ENCODE measurements around the gene CTAGE9. TPM values are rescaled to one million over a fixed set of nuclear protein-coding genes. Genes with fewer than 3 reads are reported as not detected.
"Not testable (repeated sequence)": the region's sequence is repeated elsewhere in the genome, so short reads cannot be mapped to it uniquely, and the experiment has no call there.

Gene CTAGE9, protein sequence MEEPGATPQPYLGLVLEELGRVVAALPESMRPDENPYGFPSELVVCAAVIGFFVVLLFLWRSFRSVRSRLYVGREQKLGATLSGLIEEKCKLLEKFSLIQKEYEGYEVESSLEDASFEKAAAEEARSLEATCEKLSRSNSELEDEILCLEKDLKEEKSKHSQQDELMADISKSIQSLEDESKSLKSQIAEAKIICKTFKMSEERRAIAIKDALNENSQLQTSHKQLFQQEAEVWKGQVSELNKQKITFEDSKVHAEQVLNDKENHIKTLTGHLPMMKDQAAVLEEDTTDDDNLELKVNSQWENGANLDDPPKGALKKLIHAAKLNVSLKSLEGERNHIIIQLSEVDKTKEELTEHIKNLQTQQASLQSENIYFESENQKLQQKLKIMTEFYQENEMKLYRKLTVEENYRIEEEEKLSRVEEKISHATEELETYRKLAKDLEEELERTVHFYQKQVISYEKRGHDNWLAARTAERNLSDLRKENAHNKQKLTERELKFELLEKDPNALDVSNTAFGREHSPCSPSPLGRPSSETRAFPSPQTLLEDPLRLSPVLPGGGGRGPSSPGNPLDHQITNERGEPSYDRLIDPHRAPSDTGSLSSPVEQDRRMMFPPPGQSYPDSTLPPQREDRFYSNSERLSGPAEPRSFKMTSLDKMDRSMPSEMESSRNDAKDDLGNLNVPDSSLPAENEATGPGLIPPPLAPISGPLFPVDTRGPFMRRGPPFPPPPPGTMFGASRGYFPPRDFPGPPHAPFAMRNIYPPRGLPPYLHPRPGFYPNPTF
- polyA plus RNA-seq (2013) = 0.04 TPM

GRCh38 chr6:131710917-131711316, at the start of gene CTAGE9:
TSS of gene CTAGE9 (minus strand) at chr6:131711017. CDS start at chr6:131711017, 0 bp downstream.
- CTCF ChIA-PET; H3K27me3 ChIP-seq (replicated peaks in 2 of 5; ENCODE audit: control insufficient read depth in 4 of 5, insufficient read depth in 5 of 5, low read length in 4 of 5); H3K27ac ChIP-seq (ENCODE audit: insufficient read depth in 1 of 2, low read depth in 1 of 2, low read length in 2 of 2, poor library complexity in 1 of 2, severe bottlenecking in 2 of 2); H3K36me3 ChIP-seq (ENCODE audit: control insufficient read depth in 4 of 4, insufficient read depth in 4 of 4, low read length in 3 of 4); H3K4me3 ChIP-seq (ENCODE audit: control insufficient read depth in 1 of 7, extremely low read depth in 1 of 7, insufficient read depth in 4 of 7, low read depth in 2 of 7, low read length in 6 of 7); H3K4me1 ChIP-seq (ENCODE audit: control extremely low read depth in 1 of 4, control insufficient read depth in 4 of 4, insufficient read depth in 4 of 4, low read length in 3 of 4); POLR2A ChIA-PET; DNase-seq; H3K9me3 ChIP-seq (ENCODE audit: control extremely low read depth in 1 of 5, control insufficient read depth in 4 of 5, insufficient read depth in 2 of 5, low read depth in 1 of 5, low read length in 4 of 5): not testable (repeated sequence)
- WGBS (ENCODE audit: insufficient coverage) = no CpG with 5 or more reads among the region's 18 CpGs

GRCh38 chr6:131758920-131759319, 48.1 kb upstream of the CTAGE9 start:
- Histone ChIP-seq H3K27me3 (replicated peaks in 2 of 5; ENCODE audit: control insufficient read depth in 4 of 5, insufficient read depth in 5 of 5, low read length in 4 of 5) (peaks cover 0 to 17% (median 3%) of the 10 kb centered on the region in 5 experiments), H3K4me3 (ENCODE audit: control insufficient read depth in 1 of 7, extremely low read depth in 1 of 7, insufficient read depth in 4 of 7, low read depth in 2 of 7, low read length in 6 of 7) (no peak overlapping the region), H3K4me1 (ENCODE audit: control extremely low read depth in 1 of 4, control insufficient read depth in 4 of 4, insufficient read depth in 4 of 4, low read length in 3 of 4) (no peaks in the 10 kb centered on the region), H3K36me3 (ENCODE audit: control insufficient read depth in 4 of 4, insufficient read depth in 4 of 4, low read length in 3 of 4) (no peaks in the 10 kb centered on the region), H3K27ac (ENCODE audit: insufficient read depth in 1 of 2, low read depth in 1 of 2, low read length in 2 of 2, poor library complexity in 1 of 2, severe bottlenecking in 2 of 2) (no peak overlapping the region), H3K9me3 (ENCODE audit: control extremely low read depth in 1 of 5, control insufficient read depth in 4 of 5, insufficient read depth in 2 of 5, low read depth in 1 of 5, low read length in 4 of 5) (no peaks in the 10 kb centered on the region)
- POLR2A ChIA-PET = no interaction called here
- CTCF ChIA-PET = no interaction called here
- 100% methylated on average over 1 of the region's 4 CpGs for WGBS (ENCODE audit: insufficient coverage)
- DNase-seq = no peak

DNA sequence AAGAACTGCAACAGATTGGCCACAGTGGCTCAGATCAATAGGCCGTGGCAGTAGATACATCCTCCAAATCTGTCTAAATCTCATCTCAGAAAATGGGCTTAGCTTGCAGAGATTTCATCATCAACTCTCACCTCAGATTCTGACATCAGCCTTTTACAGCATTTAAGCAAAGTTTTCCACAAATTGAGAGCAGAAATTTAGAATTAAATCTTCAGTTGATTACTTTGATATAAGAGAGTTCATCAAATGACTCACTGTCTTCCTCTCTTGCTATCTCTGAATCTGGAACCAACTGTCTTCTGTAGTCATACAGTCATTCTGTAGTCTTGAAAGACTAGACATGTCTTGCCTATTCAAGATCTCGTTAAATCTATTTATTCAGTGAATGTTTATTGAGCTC, 45.2 kb upstream of the CTAGE9 start:
- Histone ChIP-seq H3K27ac (ENCODE audit: insufficient read depth in 1 of 2, low read depth in 1 of 2, low read length in 2 of 2, poor library complexity in 1 of 2, severe bottlenecking in 2 of 2) (no peak overlapping the region), H3K4me3 (ENCODE audit: control insufficient read depth in 1 of 7, extremely low read depth in 1 of 7, insufficient read depth in 4 of 7, low read depth in 2 of 7, low read length in 6 of 7) (no peak overlapping the region), H3K4me1 (ENCODE audit: control extremely low read depth in 1 of 4, control insufficient read depth in 4 of 4, insufficient read depth in 4 of 4, low read length in 3 of 4) (no peaks in the 10 kb centered on the region), H3K9me3 (ENCODE audit: control extremely low read depth in 1 of 5, control insufficient read depth in 4 of 5, insufficient read depth in 2 of 5, low read depth in 1 of 5, low read length in 4 of 5) (no peaks in the 10 kb centered on the region), H3K27me3 (replicated peaks in 2 of 5; ENCODE audit: control insufficient read depth in 4 of 5, insufficient read depth in 5 of 5, low read length in 4 of 5) (peaks cover 0 to 19% (median 3%) of the 10 kb centered on the region in 5 experiments), H3K36me3 (ENCODE audit: control insufficient read depth in 4 of 4, insufficient read depth in 4 of 4, low read length in 3 of 4) (no peaks in the 10 kb centered on the region)
- CTCF ChIA-PET = no interaction called here
- 100% methylated on average over 2 of the region's 2 CpGs for WGBS (ENCODE audit: insufficient coverage)
- POLR2A ChIA-PET = no interaction called here
- DNase-seq = no peak

- H3K4me3 ChIP-seq (ENCODE audit: control insufficient read depth in 1 of 7, extremely low read depth in 1 of 7, insufficient read depth in 4 of 7, low read depth in 2 of 7, low read length in 6 of 7) = no peak overlapping the region
- no peak overlapping the region for H3K27ac ChIP-seq (ENCODE audit: insufficient read depth in 1 of 2, low read depth in 1 of 2, low read length in 2 of 2, poor library complexity in 1 of 2, severe bottlenecking in 2 of 2)
- no peaks in the 10 kb centered on the region for H3K9me3 ChIP-seq (ENCODE audit: control extremely low read depth in 1 of 5, control insufficient read depth in 4 of 5, insufficient read depth in 2 of 5, low read depth in 1 of 5, low read length in 4 of 5)
- H3K4me1 ChIP-seq (ENCODE audit: control extremely low read depth in 1 of 4, control insufficient read depth in 4 of 4, insufficient read depth in 4 of 4, low read length in 3 of 4) = no peaks in the 10 kb centered on the region
- H3K27me3 ChIP-seq (replicated peaks in 2 of 5; ENCODE audit: control insufficient read depth in 4 of 5, insufficient read depth in 5 of 5, low read length in 4 of 5) = peaks cover 0 to 19% (median 3%) of the 10 kb centered on the region in 5 experiments
- 100% methylated on average over 3 of the region's 3 CpGs for WGBS (ENCODE audit: insufficient coverage)
- ChIA-PET CTCF (no interaction called here), POLR2A (no interaction called here)
- H3K36me3 ChIP-seq (ENCODE audit: control insufficient read depth in 4 of 4, insufficient read depth in 4 of 4, low read length in 3 of 4) = no peaks in the 10 kb centered on the region
- DNase-seq = no peak
Measured at GRCh38 chr6:131755597-131755996, 44.8 kb upstream of the CTAGE9 start.

DNA sequence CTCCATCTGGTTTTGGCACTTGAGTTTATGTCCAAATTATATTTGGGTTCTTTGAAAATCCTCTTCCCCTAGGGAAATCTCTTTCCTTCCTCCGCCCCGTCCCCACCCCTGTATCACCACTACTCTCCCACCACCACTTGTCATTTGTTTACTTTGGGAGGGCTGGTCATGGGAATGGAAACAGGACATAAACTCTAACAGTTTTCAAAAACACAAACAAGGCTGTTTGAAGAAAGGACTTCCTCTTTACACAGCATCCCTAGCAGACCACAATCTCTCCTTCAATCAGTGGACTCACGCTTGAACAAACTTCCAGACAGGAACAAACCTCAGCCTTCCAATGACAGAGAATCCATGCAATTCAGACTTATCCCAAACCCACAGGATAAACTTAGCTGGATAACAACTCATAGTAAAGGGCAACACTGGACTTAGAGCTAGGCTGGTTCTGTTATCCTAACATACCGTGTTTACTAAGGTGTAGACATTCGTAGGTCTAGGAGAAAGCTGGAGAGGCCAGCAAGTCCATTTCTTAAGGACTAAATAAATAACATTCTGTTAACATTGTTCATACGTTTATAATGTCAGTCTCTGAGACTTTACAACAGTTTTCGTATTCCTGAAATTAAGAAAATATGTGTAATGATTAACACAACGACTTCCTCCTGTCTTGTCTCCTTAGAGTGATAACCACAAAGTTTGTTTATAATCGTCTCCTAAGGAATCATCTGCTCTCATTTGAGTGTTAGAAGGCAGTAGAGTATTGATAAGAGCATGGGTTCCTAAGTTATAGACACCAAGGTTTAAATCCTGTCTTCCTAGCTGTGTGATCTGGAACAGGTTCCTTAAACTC, 44.1 kb upstream of the CTAGE9 start:
- ChIA-PET CTCF (no interaction called here), POLR2A (no interaction called here)
- peak in 2 of 3 donors; percentile 4 to 6 for DNase-seq
- WGBS (ENCODE audit: insufficient coverage) = 0% methylated on average over 1 of the region's 9 CpGs
- H3K36me3 ChIP-seq (ENCODE audit: control insufficient read depth in 4 of 4, insufficient read depth in 4 of 4, low read length in 3 of 4) = no peaks in the 10 kb centered on the region
- no peak overlapping the region for H3K4me3 ChIP-seq (ENCODE audit: control insufficient read depth in 1 of 7, extremely low read depth in 1 of 7, insufficient read depth in 4 of 7, low read depth in 2 of 7, low read length in 6 of 7)
- H3K27ac ChIP-seq (ENCODE audit: insufficient read depth in 1 of 2, low read depth in 1 of 2, low read length in 2 of 2, poor library complexity in 1 of 2, severe bottlenecking in 2 of 2) = no peak overlapping the region
- H3K9me3 ChIP-seq (ENCODE audit: control extremely low read depth in 1 of 5, control insufficient read depth in 4 of 5, insufficient read depth in 2 of 5, low read depth in 1 of 5, low read length in 4 of 5) = no peaks in the 10 kb centered on the region
- no peaks in the 10 kb centered on the region for H3K4me1 ChIP-seq (ENCODE audit: control extremely low read depth in 1 of 4, control insufficient read depth in 4 of 4, insufficient read depth in 4 of 4, low read length in 3 of 4)
- H3K27me3 ChIP-seq (replicated peaks in 2 of 5; ENCODE audit: control insufficient read depth in 4 of 5, insufficient read depth in 5 of 5, low read length in 4 of 5) = peaks cover 0 to 19% (median 3%) of the 10 kb centered on the region in 5 experiments

DNA sequence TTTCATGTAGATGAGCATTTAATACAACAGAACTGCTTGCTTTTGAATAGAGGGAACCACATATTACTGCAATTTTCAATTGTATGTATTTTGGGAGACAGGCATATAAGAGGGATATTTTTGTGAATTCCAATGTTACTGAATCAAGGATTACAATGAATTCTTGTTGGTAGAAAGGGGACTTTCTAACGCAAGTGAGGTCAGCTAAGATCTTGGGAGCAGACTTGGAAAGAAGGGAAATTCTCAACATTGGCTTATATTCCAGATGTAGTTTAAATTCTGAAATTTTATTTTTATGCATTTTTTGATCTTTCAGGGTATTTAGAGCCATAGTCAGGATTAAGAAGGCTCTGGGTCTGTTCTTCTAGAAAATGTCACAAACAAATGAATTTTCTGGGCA, 43.3 kb upstream of the CTAGE9 start:
- H3K36me3 ChIP-seq (ENCODE audit: control insufficient read depth in 4 of 4, insufficient read depth in 4 of 4, low read length in 3 of 4) = no peaks in the 10 kb centered on the region
- no peaks in the 10 kb centered on the region for H3K9me3 ChIP-seq (ENCODE audit: control extremely low read depth in 1 of 5, control insufficient read depth in 4 of 5, insufficient read depth in 2 of 5, low read depth in 1 of 5, low read length in 4 of 5)
- H3K4me1 ChIP-seq (ENCODE audit: control extremely low read depth in 1 of 4, control insufficient read depth in 4 of 4, insufficient read depth in 4 of 4, low read length in 3 of 4) = no peaks in the 10 kb centered on the region
- 100% methylated on average over 1 of the region's 1 CpG for WGBS (ENCODE audit: insufficient coverage)
- ChIA-PET CTCF (no interaction called here), POLR2A (no interaction called here)
- DNase-seq = no peak
- H3K27me3 ChIP-seq (replicated peaks in 2 of 5; ENCODE audit: control insufficient read depth in 4 of 5, insufficient read depth in 5 of 5, low read length in 4 of 5) = peaks cover 0 to 19% (median 3%) of the 10 kb centered on the region in 5 experiments
- no peak overlapping the region for H3K4me3 ChIP-seq (ENCODE audit: control insufficient read depth in 1 of 7, extremely low read depth in 1 of 7, insufficient read depth in 4 of 7, low read depth in 2 of 7, low read length in 6 of 7)
- no peak overlapping the region for H3K27ac ChIP-seq (ENCODE audit: insufficient read depth in 1 of 2, low read depth in 1 of 2, low read length in 2 of 2, poor library complexity in 1 of 2, severe bottlenecking in 2 of 2)

Measured in common myeloid progenitor, CD34-positive (primary cell).